Measurements from ENCODE around the gene INHA. TPM values are rescaled to one million over a fixed set of nuclear protein-coding genes. Genes with fewer than 3 reads are reported as not detected.

The INHA gene
- total RNA-seq, 3 donors from 2014 or later, result 0.19 TPM; not detected in 2

GRCh38 chr2:219566640-219567039 is 5.5 kb upstream of the INHA start:
- Histone ChIP-seq H3K4me1 (ENCODE audit: low read depth) (peaks cover 15% of the 10 kb centered on the region), H3K9me3 (no peaks in the 10 kb centered on the region), H3K4me3 (no peak overlapping the region), H3K36me3 (ENCODE audit: low read depth) (no peaks in the 10 kb centered on the region)
- ATAC-seq (no peak), DNase-seq (no peak)
- intact Hi-C loops (cut with DNase I, micrococcal nuclease), result no loop called here
- TF ChIP-seq, protein P1, sequence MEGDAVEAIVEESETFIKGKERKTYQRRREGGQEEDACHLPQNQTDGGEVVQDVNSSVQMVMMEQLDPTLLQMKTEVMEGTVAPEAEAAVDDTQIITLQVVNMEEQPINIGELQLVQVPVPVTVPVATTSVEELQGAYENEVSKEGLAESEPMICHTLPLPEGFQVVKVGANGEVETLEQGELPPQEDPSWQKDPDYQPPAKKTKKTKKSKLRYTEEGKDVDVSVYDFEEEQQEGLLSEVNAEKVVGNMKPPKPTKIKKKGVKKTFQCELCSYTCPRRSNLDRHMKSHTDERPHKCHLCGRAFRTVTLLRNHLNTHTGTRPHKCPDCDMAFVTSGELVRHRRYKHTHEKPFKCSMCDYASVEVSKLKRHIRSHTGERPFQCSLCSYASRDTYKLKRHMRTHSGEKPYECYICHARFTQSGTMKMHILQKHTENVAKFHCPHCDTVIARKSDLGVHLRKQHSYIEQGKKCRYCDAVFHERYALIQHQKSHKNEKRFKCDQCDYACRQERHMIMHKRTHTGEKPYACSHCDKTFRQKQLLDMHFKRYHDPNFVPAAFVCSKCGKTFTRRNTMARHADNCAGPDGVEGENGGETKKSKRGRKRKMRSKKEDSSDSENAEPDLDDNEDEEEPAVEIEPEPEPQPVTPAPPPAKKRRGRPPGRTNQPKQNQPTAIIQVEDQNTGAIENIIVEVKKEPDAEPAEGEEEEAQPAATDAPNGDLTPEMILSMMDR (IDR thresholded peaks at IDR 0.05), result no peak

DNA sequence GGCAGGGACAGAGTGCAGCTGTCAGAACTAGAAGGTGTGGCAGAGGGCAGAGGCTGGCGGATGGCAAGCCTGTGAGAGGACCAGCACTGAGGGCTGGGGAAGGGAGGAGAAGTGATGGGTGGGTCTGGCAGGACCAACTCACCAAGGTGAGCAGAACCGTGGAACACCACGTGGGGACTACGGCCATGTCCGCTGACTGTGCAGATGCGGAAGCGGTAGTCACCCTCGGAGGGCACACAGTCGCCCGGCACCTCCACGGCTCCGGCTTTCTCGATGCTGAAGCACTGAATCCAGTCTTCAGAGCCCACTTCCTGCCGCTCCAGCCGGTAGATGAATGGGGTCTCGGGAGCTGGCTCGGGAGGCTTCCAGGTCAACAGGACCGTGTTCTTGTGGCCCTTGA is 5.0 kb upstream of the INHA start:
- DNase-seq (no peak), ATAC-seq (no peak)
- intact Hi-C loops (cut with DNase I, micrococcal nuclease), result no loop called here
- TF ChIP-seq, protein P1 (IDR thresholded peaks at IDR 0.05), result no peak
- Histone ChIP-seq H3K4me1 (ENCODE audit: low read depth) (peaks cover 15% of the 10 kb centered on the region), H3K9me3 (no peaks in the 10 kb centered on the region), H3K4me3 (no peak overlapping the region), H3K36me3 (ENCODE audit: low read depth) (no peaks in the 10 kb centered on the region)

GRCh38 chr2:219567791-219568361 is 4.2 kb upstream of the INHA start:
- TF ChIP-seq, protein P1 (IDR thresholded peaks at IDR 0.05), result no peak
- no peaks in the 10 kb centered on the region for H3K36me3 ChIP-seq (ENCODE audit: low read depth)
- no peak for ATAC-seq

GRCh38 chr2:219569041-219569440 is 3.1 kb upstream of the INHA start:
- H3K4me1 ChIP-seq (ENCODE audit: low read depth), result peaks cover 15% of the 10 kb centered on the region
- no peaks in the 10 kb centered on the region for H3K36me3 ChIP-seq (ENCODE audit: low read depth)
- no peaks in the 10 kb centered on the region for H3K9me3 ChIP-seq
- no peak overlapping the region for H3K4me3 ChIP-seq
- no peak for DNase-seq
- no peak for ATAC-seq
- TF ChIP-seq, protein P1 (IDR thresholded peaks at IDR 0.05), result no peak
- intact Hi-C loops (cut with DNase I, micrococcal nuclease), result no loop called here

More at GRCh38 chr2:219567791-219568361, 4.2 kb upstream of the INHA start:
- intact Hi-C loops (cut with DNase I, micrococcal nuclease), result no loop called here
- DNase-seq, result no peak
- Histone ChIP-seq H3K4me1 (ENCODE audit: low read depth) (peaks cover 15% of the 10 kb centered on the region), H3K9me3 (no peaks in the 10 kb centered on the region), H3K4me3 (no peak overlapping the region)

DNA sequence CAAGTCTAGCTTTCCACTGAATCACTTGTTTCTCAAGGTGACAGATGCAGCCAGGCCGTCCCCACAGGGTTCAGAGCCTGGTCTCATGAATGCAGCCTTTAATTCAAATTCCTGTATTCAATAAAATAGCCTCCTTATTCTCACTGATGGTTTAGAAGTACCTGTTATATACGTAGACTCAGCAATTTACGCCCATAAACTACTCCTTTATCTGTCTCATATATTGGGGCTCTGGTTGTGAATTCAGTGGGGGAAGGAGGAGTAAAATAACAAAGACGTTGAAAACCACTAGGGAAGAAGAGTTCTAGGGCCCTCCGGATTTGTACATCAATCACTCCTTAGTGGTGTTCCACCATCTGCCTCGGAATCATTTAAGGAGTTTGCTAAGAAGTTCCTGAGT is 2.5 kb upstream of the INHA start:
- H3K4me1 ChIP-seq (ENCODE audit: low read depth), result peaks cover 15% of the 10 kb centered on the region
- TF ChIP-seq, protein P1 (IDR thresholded peaks at IDR 0.05), result no peak
- no peak overlapping the region for H3K4me3 ChIP-seq
- no peaks in the 10 kb centered on the region for H3K36me3 ChIP-seq (ENCODE audit: low read depth)
- H3K9me3 ChIP-seq, result no peaks in the 10 kb centered on the region
- intact Hi-C loops (cut with DNase I, micrococcal nuclease), result no loop called here
- no peak for ATAC-seq
- DNase-seq, result no peak

All from mucosa of descending colon (tissue), 3 donors.